ENCODE results near the gene UBE2O. TPM values are rescaled to one million over a fixed set of nuclear protein-coding genes. Genes with fewer than 3 reads are reported as not detected.

UBE2O gene
- total and polyA plus RNA-seq, 2 donors (not counting 3 experiments of a cell fraction or from before 2014, with no cell fraction given), result 13.9 to 34.1 TPM

- no peaks in the 10 kb centered on the region for H3K27me3 ChIP-seq (ENCODE audit: control insufficient read depth in 2 of 2, insufficient read depth in 2 of 2, low read length in 2 of 2)
- no peaks in the 10 kb centered on the region for H3K79me2 ChIP-seq (ENCODE audit: control insufficient read depth, insufficient read depth, low read length)
- no peak for FAIRE-seq
- no TSS peak for BruUV-seq (replicated peaks)
- intact Hi-C loops (cut with micrococcal nuclease), result no loop called here
- H3K9ac ChIP-seq (replicated peaks; ENCODE audit: extremely low read depth, insufficient read depth, low read length), result no peak overlapping the region
- H2AFZ ChIP-seq (ENCODE audit: low read depth, low read length), result no peak overlapping the region
- ChIA-PET CTCF (interaction anchor here (0.9 to 2.9 kb wide), 3 partner anchors 9 to 78 kb away, joined by 3 to 33 read pairs (median 8); no protein-coding TSS in a partner anchor), POLR2A (no interaction called here)
- DNase-seq (ENCODE audit: low read depth, low spot score), result no peak
- H3K9me1 ChIP-seq (replicated peaks; ENCODE audit: control insufficient read depth, extremely low read depth, insufficient read depth, low read length), result no peaks in the 10 kb centered on the region
- peaks cover 5 to 14% of the 10 kb centered on the region in 2 experiments for H3K36me3 ChIP-seq (ENCODE audit: control insufficient read depth in 2 of 2, extremely low read depth in 1 of 2, insufficient read depth in 2 of 2, low read length in 2 of 2)
- no peaks in the 10 kb centered on the region for H3K9me3 ChIP-seq (replicated peaks; ENCODE audit: control insufficient read depth, insufficient read depth, low read length)
- H4K20me1 ChIP-seq (replicated peaks; ENCODE audit: control insufficient read depth, extremely low read depth, insufficient read depth, low read length), result no peaks in the 10 kb centered on the region
- no peak for TF ChIP-seq GATA2 (IDR thresholded peaks at IDR 0.05; ENCODE audit: insufficient read depth, insufficient read length, low read depth, low read length)
- no peak for TF ChIP-seq CTCF (IDR thresholded peaks at IDR 0.05; ENCODE audit: extremely low read depth in 1 of 2, insufficient read depth in 1 of 2, low read depth in 1 of 2, low read length in 2 of 2)
- TF ChIP-seq FOS (IDR thresholded peaks at IDR 0.05; ENCODE audit: borderline replicate concordance, insufficient read depth, low read length), result no peak
- no peak for TF ChIP-seq MAX (IDR thresholded peaks at IDR 0.05; ENCODE audit: insufficient read depth, insufficient read length)
- no peak for TF ChIP-seq JUN (IDR thresholded peaks at IDR 0.05; ENCODE audit: borderline replicate concordance, insufficient read depth, insufficient read length, low read depth)
- no peak for TF ChIP-seq POLR2AphosphoS5 (IDR thresholded peaks at IDR 0.05; ENCODE audit: insufficient read depth, low read depth, low read length)
- TF ChIP-seq EZH2 (IDR thresholded peaks at IDR 0.05; ENCODE audit: borderline replicate concordance, low read depth, low read length, severe bottlenecking), result no peak
- TF ChIP-seq MYC (IDR thresholded peaks at IDR 0.05; ENCODE audit: low read depth, low read length), result no peak
- no peak for TF ChIP-seq POLR2A (IDR thresholded peaks at IDR 0.05; ENCODE audit: low read depth, low read length)
- dilution Hi-C loops (cut with MboI; ENCODE audit: extremely low pct_ligation_motif_present, low sequenced_read_pairs), result no loop called here
- no peak overlapping the region for H3K27ac ChIP-seq (ENCODE audit: insufficient read depth, low read depth, low read length)
- H3K4me2 ChIP-seq (ENCODE audit: insufficient read depth, low read length), result no peak overlapping the region
- no peak overlapping the region for H3K4me3 ChIP-seq (replicated peaks in 1 of 3; ENCODE audit: insufficient read depth in 1 of 3, low read depth in 1 of 3, low read length in 3 of 3)
- H3K4me1 ChIP-seq (ENCODE audit: control insufficient read depth, extremely low read depth, insufficient read depth, low read length), result no peaks in the 10 kb centered on the region
Observed at GRCh38 chr17:76405967-76406647, 46.8 kb downstream of the UBE2O start.
